H9 (cell line): Measurements from ENCODE around the gene GABRB1. TPM values are rescaled to one million over a fixed set of nuclear protein-coding genes. Genes with fewer than 3 reads are reported as not detected.
A peak's percentile ranks its signal among the peaks of the same experiment; 100 is the strongest.

Source experiments
- DNase-seq: peaks from one replicate; pipeline ENCODE4 v3.0.0-alpha.2; 2017
- H2AFZ ChIP-seq: one replicate; pipeline ENCODE4 v1.6.1; 2013; ENCODE audit warnings: mild to moderate bottlenecking, low read length, control low read depth, moderate library complexity
- H2AK5ac ChIP-seq: 2 replicates; pipeline ENCODE4 v1.6.1; 2013; ENCODE audit warnings: low read length, control low read depth, mixed read lengths; ENCODE audit not compliant: insufficient read length
- H2BK120ac ChIP-seq: one replicate; pipeline ENCODE4 v1.6.1; 2013; ENCODE audit warnings: low read depth, mild to moderate bottlenecking, low read length, control low read depth, inconsistent platforms; ENCODE audit not compliant: poor library complexity, severe bottlenecking
- H2BK12ac ChIP-seq: 2 replicates; pipeline ENCODE4 v1.6.1; 2013; ENCODE audit warnings: low read length, control low read depth, mixed read lengths, low read depth; ENCODE audit not compliant: insufficient read length
- H2BK15ac ChIP-seq: 2 replicates; pipeline ENCODE4 v1.6.1; 2013; ENCODE audit warnings: low read depth, low read length, control low read depth
- H2BK20ac ChIP-seq: one replicate; pipeline ENCODE4 v1.6.1; 2013; ENCODE audit warnings: low read depth, mild to moderate bottlenecking, low read length, control low read depth, inconsistent platforms; ENCODE audit not compliant: poor library complexity, severe bottlenecking
- H2BK5ac ChIP-seq: 2 replicates; pipeline ENCODE4 v1.6.1; 2013; ENCODE audit warnings: low read length, control low read depth, mixed read lengths; ENCODE audit not compliant: insufficient read length
- H3K14ac ChIP-seq: 2 replicates; pipeline ENCODE4 v1.6.1; 2013; ENCODE audit warnings: low read length, control low read depth; ENCODE audit not compliant: insufficient read depth
- H3K18ac ChIP-seq: 2 replicates; pipeline ENCODE4 v1.6.1; 2013; ENCODE audit warnings: low read depth, mild to moderate bottlenecking, mixed read lengths, low read length, control low read depth; ENCODE audit not compliant: insufficient read length
- H3K23ac ChIP-seq: 2 replicates; pipeline ENCODE4 v1.6.1; 2013; ENCODE audit warnings: low read length, control low read depth, mixed read lengths, low read depth; ENCODE audit not compliant: insufficient read length
- H3K23me2 ChIP-seq: 2 replicates; pipeline ENCODE4 v1.6.1; 2013; ENCODE audit warnings: low read depth, mild to moderate bottlenecking, mixed read lengths, low read length, control low read depth; ENCODE audit not compliant: insufficient read length, poor library complexity, severe bottlenecking
- H3K27ac ChIP-seq: 2 replicates; pipeline ENCODE4 v1.5.1; 2013; ENCODE audit warnings: low read length, control low read depth, mixed read lengths, low read depth; ENCODE audit not compliant: insufficient read length
- H3K27me3 ChIP-seq: 2 replicates; pipeline ENCODE4 v1.6.1; 2013; ENCODE audit warnings: low read length, control low read depth, inconsistent platforms; ENCODE audit not compliant: insufficient read depth
- H3K4ac ChIP-seq: 2 replicates; pipeline ENCODE4 v1.6.1; 2013; ENCODE audit warnings: low read depth, mild to moderate bottlenecking, control low read depth, inconsistent platforms, low read length, moderate library complexity
- H3K4me1 ChIP-seq: 2 replicates; pipeline ENCODE4 v1.6.1; 2013; ENCODE audit warnings: low read length, control low read depth, inconsistent platforms; ENCODE audit not compliant: insufficient read depth
- H3K4me2 ChIP-seq: 2 replicates; pipeline ENCODE4 v1.6.1; 2013; ENCODE audit warnings: low read length, control low read depth, mixed read lengths; ENCODE audit not compliant: insufficient read length, insufficient read depth
- H3K56ac ChIP-seq: 2 replicates; pipeline ENCODE4 v1.6.1; 2013; ENCODE audit warnings: low read depth, mild to moderate bottlenecking, mixed read lengths, low read length, control low read depth; ENCODE audit not compliant: insufficient read length
- H3K79me1 ChIP-seq: 2 replicates; pipeline ENCODE4 v1.6.1; 2013; ENCODE audit warnings: low read depth, mild to moderate bottlenecking, moderate library complexity, low read length, control low read depth, inconsistent platforms; ENCODE audit not compliant: insufficient read depth, poor library complexity, severe bottlenecking
- H3K79me2 ChIP-seq: 2 replicates; pipeline ENCODE4 v1.6.1; 2013; ENCODE audit warnings: low read length, control low read depth, inconsistent platforms; ENCODE audit not compliant: insufficient read depth
- H3K9ac ChIP-seq: 2 replicates; pipeline ENCODE4 v1.6.1; 2013; ENCODE audit warnings: low read length, control low read depth, mixed read lengths; ENCODE audit not compliant: insufficient read length; ENCODE audit errors: extremely low read depth
- H3K9me3 ChIP-seq: one replicate; pipeline ENCODE4 v1.6.1; 2013; ENCODE audit warnings: low read depth, low read length, inconsistent platforms; ENCODE audit not compliant: control insufficient read depth
- H3T11ph ChIP-seq: one replicate; pipeline ENCODE4 v1.6.1; 2013; ENCODE audit warnings: mild to moderate bottlenecking, low read length, control low read depth, inconsistent platforms
- H4K20me1 ChIP-seq: one replicate; pipeline ENCODE4 v1.6.1; 2013; ENCODE audit not compliant: control insufficient read depth, insufficient read length, insufficient read depth
- H4K5ac ChIP-seq: 2 replicates; pipeline ENCODE4 v1.6.1; 2013; ENCODE audit warnings: low read depth, mild to moderate bottlenecking, mixed read lengths, low read length, control low read depth; ENCODE audit not compliant: insufficient read length
- H4K8ac ChIP-seq: replicated peaks from 2 replicates; pipeline ENCODE4 v1.6.1; 2013; ENCODE audit warnings: low read length, control low read depth, mixed read lengths, low read depth; ENCODE audit not compliant: insufficient read length
- H4K91ac ChIP-seq: 2 replicates; pipeline ENCODE4 v1.6.1; 2013; ENCODE audit warnings: low read depth, mild to moderate bottlenecking, moderate library complexity, mixed read lengths, low read length, control low read depth; ENCODE audit not compliant: insufficient read length
- H3K27ac Mint-ChIP-seq, 3 experiments: 2 replicates in 2 of 3; 3 replicates in 1 of 3; pipeline ENCODE4 v1.8.0; 2020 to 2021; ENCODE audit warnings: mixed read lengths in 3 of 3, mild to moderate bottlenecking in 1 of 3, moderate library complexity in 1 of 3
- H3K27me3 Mint-ChIP-seq: 2 replicates; pipeline ENCODE4 v1.8.0; 2021; ENCODE audit warnings: low read depth, mild to moderate bottlenecking, moderate library complexity, mixed read lengths
- H3K36me3 Mint-ChIP-seq, 3 experiments: 2 replicates in 2 of 3; 3 replicates in 1 of 3; pipeline ENCODE4 v1.8.0; 2020 to 2021; ENCODE audit warnings: low read depth in 3 of 3, mixed read lengths in 3 of 3; ENCODE audit not compliant: insufficient read depth in 1 of 3
- H3K4me1 Mint-ChIP-seq, 2 experiments: 2 replicates each; pipeline ENCODE4 v1.8.0; 2020; ENCODE audit warnings: mixed read lengths in 2 of 2
- H3K4me3 Mint-ChIP-seq, 2 experiments: 2 replicates in 1 of 2; 3 replicates in 1 of 2; pipeline ENCODE4 v1.8.0; 2020 to 2021; ENCODE audit warnings: mild to moderate bottlenecking in 2 of 2, mixed read lengths in 2 of 2, moderate library complexity in 1 of 2
- H3K9me3 Mint-ChIP-seq, 2 experiments: 2 replicates in 1 of 2; 3 replicates in 1 of 2; pipeline ENCODE4 v1.8.0; 2020; ENCODE audit warnings: mild to moderate bottlenecking in 2 of 2, mixed read lengths in 2 of 2, moderate library complexity in 1 of 2
- WGBS: extraction: QIAGEN DNeasy Blood & Tissue Kit; methylation state at CpG from one replicate; pipeline ENCODE4 v1.1.7; 2013; ENCODE audit warnings: missing lambda C conversion rate, low lambda C conversion rate, mixed read lengths; ENCODE audit not compliant: insufficient read length; ENCODE audit errors: extremely low coverage; 5-methylcytosine and 5-hydroxymethylcytosine counted together
- total RNA-seq: library from RNA; stranded (reverse); gene quantifications from 2 replicates; pipeline ENCODE4 v1.2.1, GENCODE V29; 2021
- TF ChIP-seq, protein P1 (sequence below): fragments of 200-600 bp; sonication (generic); conservative IDR thresholded peaks from 3 replicates; pipeline ENCODE4 v1.8.0; 2021; ENCODE audit warnings: antibody characterized with exemption, mild to moderate bottlenecking

Gene GABRB1
- total RNA-seq, 1 experiment from 2014 or later, result 0.39 TPM

DNA sequence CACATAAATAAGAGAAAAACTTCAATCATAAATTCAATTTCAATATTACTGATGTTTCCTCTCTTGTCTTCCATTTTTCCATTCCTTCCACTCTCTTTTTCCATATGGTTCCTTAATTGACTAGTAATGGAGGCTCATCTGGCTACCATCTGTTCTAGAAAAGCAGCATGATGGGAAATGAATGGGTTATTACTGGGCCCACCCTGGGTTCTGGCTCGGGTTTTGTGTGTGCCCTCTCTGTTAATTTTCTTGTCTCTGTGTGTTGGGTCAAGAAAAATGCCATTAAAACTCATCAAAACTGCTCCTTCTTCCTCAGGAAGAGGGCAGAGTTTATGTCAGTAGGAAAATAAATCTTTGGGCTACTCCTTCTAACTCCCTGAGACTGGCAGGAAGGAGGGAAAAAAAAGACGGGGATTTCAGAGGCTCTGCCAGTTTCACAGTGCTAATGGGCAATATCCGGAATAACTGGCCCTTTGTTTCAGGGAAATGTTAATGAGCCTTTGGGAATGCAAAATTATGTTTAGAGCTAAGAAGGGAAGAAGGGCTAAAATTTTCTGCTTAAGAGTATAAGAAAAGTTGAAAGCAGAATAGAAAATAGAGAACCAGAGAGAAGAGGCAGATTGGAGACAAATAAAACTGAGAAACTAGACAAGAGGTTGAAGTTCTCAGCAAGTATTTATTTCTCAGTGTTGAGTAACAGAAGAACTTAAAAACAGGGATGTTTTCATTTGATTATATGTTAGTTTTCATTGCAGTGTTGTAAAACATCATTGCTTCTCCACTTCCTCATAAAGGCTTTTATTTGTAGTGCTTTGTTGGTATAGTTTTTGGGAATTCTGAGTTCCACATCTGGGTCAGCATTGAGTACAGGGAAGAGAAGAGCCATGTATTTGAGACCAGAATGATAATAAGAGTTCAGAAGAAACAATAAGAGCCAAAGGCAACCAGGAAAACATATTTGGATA lies 19.7 kb downstream of the GABRB1 start:
- peaks cover 8 to 10% of the 10 kb centered on the region in 2 experiments for H3K4me1 Mint-ChIP-seq
- Histone ChIP-seq H2BK15ac (no peak overlapping the region), H2BK120ac (no peak overlapping the region), H3K4me1 (no peaks in the 10 kb centered on the region; the same call in 1 of the 2 replicates), H4K91ac (no peak overlapping the region), H3K27ac (peak overlapping the region; percentile 74), H4K8ac (no peak overlapping the region), H2AK5ac (no peak overlapping the region), H2BK5ac (no peak overlapping the region), H4K5ac (no peak overlapping the region), H3K23ac (no peak overlapping the region), H3K9me3 (no peaks in the 10 kb centered on the region), H3K27me3 (no peaks in the 10 kb centered on the region), H3K4me2 (no peak overlapping the region), H3K18ac (no peak overlapping the region), H3K56ac (no peak overlapping the region), H3K4ac (no peak overlapping the region), H3K9ac (no peak overlapping the region), H3K14ac (peak overlapping the region; percentile 71; the same call in 1 of the 2 replicates), H3K23me2 (no peaks in the 10 kb centered on the region), H2BK20ac (no peak overlapping the region), H4K20me1 (no peaks in the 10 kb centered on the region), H3K79me1 (no peaks in the 10 kb centered on the region), H2AFZ (peak overlapping the region; percentile 29), H3T11ph (no peak overlapping the region), H2BK12ac (no peak overlapping the region), H3K79me2 (no peaks in the 10 kb centered on the region)
- peak overlapping the region in 1 of 3 experiments; percentile 55; a peak in 2 of 7 replicates for H3K27ac Mint-ChIP-seq
- H3K4me3 Mint-ChIP-seq, result no peak overlapping the region
- no peaks in the 10 kb centered on the region for H3K9me3 Mint-ChIP-seq
- no CpG with 5 or more reads among the region's 3 CpGs for WGBS
- TF ChIP-seq, protein P1, sequence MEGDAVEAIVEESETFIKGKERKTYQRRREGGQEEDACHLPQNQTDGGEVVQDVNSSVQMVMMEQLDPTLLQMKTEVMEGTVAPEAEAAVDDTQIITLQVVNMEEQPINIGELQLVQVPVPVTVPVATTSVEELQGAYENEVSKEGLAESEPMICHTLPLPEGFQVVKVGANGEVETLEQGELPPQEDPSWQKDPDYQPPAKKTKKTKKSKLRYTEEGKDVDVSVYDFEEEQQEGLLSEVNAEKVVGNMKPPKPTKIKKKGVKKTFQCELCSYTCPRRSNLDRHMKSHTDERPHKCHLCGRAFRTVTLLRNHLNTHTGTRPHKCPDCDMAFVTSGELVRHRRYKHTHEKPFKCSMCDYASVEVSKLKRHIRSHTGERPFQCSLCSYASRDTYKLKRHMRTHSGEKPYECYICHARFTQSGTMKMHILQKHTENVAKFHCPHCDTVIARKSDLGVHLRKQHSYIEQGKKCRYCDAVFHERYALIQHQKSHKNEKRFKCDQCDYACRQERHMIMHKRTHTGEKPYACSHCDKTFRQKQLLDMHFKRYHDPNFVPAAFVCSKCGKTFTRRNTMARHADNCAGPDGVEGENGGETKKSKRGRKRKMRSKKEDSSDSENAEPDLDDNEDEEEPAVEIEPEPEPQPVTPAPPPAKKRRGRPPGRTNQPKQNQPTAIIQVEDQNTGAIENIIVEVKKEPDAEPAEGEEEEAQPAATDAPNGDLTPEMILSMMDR, result no peak
- H3K27me3 Mint-ChIP-seq, result no peaks in the 10 kb centered on the region
- H3K36me3 Mint-ChIP-seq, result no peaks in the 10 kb centered on the region
- no peak for DNase-seq
